Bronchial epithelial cell (primary cell): ENCODE measurements around the gene VKORC1L1. TPM values are rescaled to one million over a fixed set of nuclear protein-coding genes. Genes with fewer than 3 reads are reported as not detected.
"Not testable (repeated sequence)": the region's sequence is repeated elsewhere in the genome, so short reads cannot be mapped to it uniquely, and the experiment has no call there.

Source experiments
- DNase-seq: peaks from one replicate; pipeline ENCODE4 v3.0.0-alpha.2; 2010; ENCODE audit warnings: low read depth
- FAIRE-seq: peaks from 2 replicates; lab custom pipeline; 2011; peaks lifted over from hg19 to GRCh38; lab: Jason Lieb, UNC
- H3K27me3 ChIP-seq: 2 replicates; pipeline ENCODE4 v1.5.1; 2011; ENCODE audit warnings: low read length; ENCODE audit not compliant: control insufficient read depth, insufficient read depth
- H3K36me3 ChIP-seq: 2 replicates; pipeline ENCODE4 v1.5.1; 2011; ENCODE audit warnings: low read length; ENCODE audit not compliant: control insufficient read depth, insufficient read depth
- H3K4me3 ChIP-seq: 2 replicates; pipeline ENCODE4 v1.5.1; 2011; ENCODE audit warnings: mild to moderate bottlenecking, low read depth, low read length, control low read depth
- CTCF ChIP-seq: IDR thresholded peaks from 2 replicates; pipeline ENCODE4 v1.5.1; 2011; ENCODE audit warnings: mild to moderate bottlenecking, moderate library complexity, low read length, control low read depth, inconsistent platforms; ENCODE audit not compliant: insufficient read depth, severe bottlenecking
- total RNA-seq: library from RNA; depleted of rRNA; stranded (reverse); fragments of >200 nt; gene quantifications from 2 replicates; pipeline ENCODE4 v1.2.1, GENCODE V29; 2014

VKORC1L1 gene
- total RNA-seq, result 8.4 and 11.6 TPM in 2 replicates

GRCh38 chr7:65872776-65873581 lies at the start of gene VKORC1L1:
Gene VKORC1L1 (plus strand): TSS chr7:65873074. CDS start chr7:65873372, 298 bp downstream.
- peak within 1 kb of the TSS; percentile 65 for H3K4me3 ChIP-seq
- H3K36me3 ChIP-seq, result no peaks in the 10 kb centered on the region
- no peaks in the 10 kb centered on the region for H3K27me3 ChIP-seq
- no peak for FAIRE-seq
- peak; percentile 74 for DNase-seq
- TF ChIP-seq CTCF, result no peak

GRCh38 chr7:65827366-65827765 lies 45.5 kb upstream of the VKORC1L1 start:
- DNase-seq (peak; percentile 65), FAIRE-seq (peak; percentile 28)
- TF ChIP-seq CTCF, result no peak
- no peaks in the 10 kb centered on the region for H3K27me3 ChIP-seq
- H3K36me3 ChIP-seq, result no peaks in the 10 kb centered on the region
- H3K4me3 ChIP-seq, result no peak overlapping the region

- Histone ChIP-seq H3K4me3 (no peak overlapping the region), H3K36me3 (no peaks in the 10 kb centered on the region), H3K27me3 (no peaks in the 10 kb centered on the region)
- FAIRE-seq (no peak), DNase-seq (peak; percentile 26)
- no peak for TF ChIP-seq CTCF
Observed at GRCh38 chr7:65832281-65832680, 40.6 kb upstream of the VKORC1L1 start.

- not testable (repeated sequence) for H3K27me3 ChIP-seq, FAIRE-seq, DNase-seq, H3K36me3 ChIP-seq, H3K4me3 ChIP-seq
Observed at GRCh38 chr7:65836684-65837083, 36.2 kb upstream of the VKORC1L1 start.

GRCh38 chr7:65837541-65837956 lies 35.3 kb upstream of the VKORC1L1 start:
- H3K27me3 ChIP-seq, H3K4me3 ChIP-seq, FAIRE-seq, H3K36me3 ChIP-seq: not testable (repeated sequence)
- peak; percentile 56 for DNase-seq

- DNase-seq (no peak), FAIRE-seq (no peak)
- H3K27me3 ChIP-seq, result no peaks in the 10 kb centered on the region
- no peaks in the 10 kb centered on the region for H3K36me3 ChIP-seq
- H3K4me3 ChIP-seq, result no peak overlapping the region
- TF ChIP-seq CTCF, result no peak
Observed at GRCh38 chr7:65839846-65840245, 33.0 kb upstream of the VKORC1L1 start.
